K562 (cell line): ENCODE results near the gene GNPTAB. TPM values are rescaled to one million over a fixed set of nuclear protein-coding genes. Genes with fewer than 3 reads are reported as not detected.
A peak's percentile ranks its signal among the peaks of the same experiment; 100 is the strongest.

Experiments
- ATAC-seq: fragments of 200-7000 bp; cut with Tn5 transposase; 3 replicates; pipeline ENCODE4 v1.9.1; 2020; ENCODE audit warnings: moderate library complexity
- BruUV-seq: library from RNA; stranded (reverse); fragments of 400-500 nt; replicated peaks from 2 replicates; lab custom pipeline; 2021; lab: Mats Ljungman, UMichigan
- CTCF ChIA-PET: fragments of 300-600 bp; formaldehyde crosslinking; extraction: SDS; loops from one replicate; lab custom pipeline; 2021; ENCODE audit warnings: low intra/inter-chr PET ratio; lab: Yijun Ruan, JAX
- POLR2A ChIA-PET: fragments of 300-600, 350-650 bp; sonication (Branson Sonifier 250); formaldehyde crosslinking; extraction: SDS; loops from one replicate; lab custom pipeline; 2021; ENCODE audit warnings: antibody characterized with exemption, inconsistent platforms; lab: Yijun Ruan, JAX
- DNase-seq, 4 experiments: peaks; one replicate each; pipeline versions ENCODE4 v3.0.0 to v3.0.0-alpha.2; 2011 to 2018; ENCODE audit warnings: low spot score in 3 of 4, mixed read lengths in 3 of 4; ENCODE audit errors: extremely low read depth in 1 of 4
- FAIRE-seq: peaks from 2 replicates; lab custom pipeline; 2011; peaks lifted over from hg19 to GRCh38; lab: Jason Lieb, UNC
- H2AFZ ChIP-seq: 2 replicates; pipeline ENCODE4 v1.6.0; 2011; ENCODE audit warnings: low read depth, low read length, control low read depth, inconsistent platforms
- H3K27ac ChIP-seq: fragments of 200-600 bp; 3 replicates; pipeline ENCODE4 v1.8.0; 2011; ENCODE audit warnings: low read depth, mild to moderate bottlenecking, control low read depth, inconsistent platforms, low read length, moderate library complexity, mixed read lengths; ENCODE audit errors: extremely low read depth
- H3K27me3 ChIP-seq, 2 experiments: fragments of 300-600 bp in 1 of 2; 2 replicates in 1 of 2; 3 replicates in 1 of 2; pipeline versions ENCODE4 v1.6.0 to v1.8.0; 2011; ENCODE audit warnings: inconsistent platforms in 2 of 2, low read length in 2 of 2, mild to moderate bottlenecking in 1 of 2, mixed read lengths in 1 of 2, moderate library complexity in 1 of 2; ENCODE audit not compliant: control insufficient read depth in 2 of 2, insufficient read depth in 2 of 2
- H3K36me3 ChIP-seq: fragments of 300-600 bp; 3 replicates; pipeline ENCODE4 v1.8.0; 2011; ENCODE audit warnings: mild to moderate bottlenecking, low read length, inconsistent platforms; ENCODE audit not compliant: control insufficient read depth, insufficient read depth
- H3K4me1 ChIP-seq, 2 experiments: fragments of 200-600 bp in 1 of 2; replicated peaks in 1 of 2; 2 replicates in 1 of 2; 3 replicates in 1 of 2; pipeline versions ENCODE4 v1.5.1 to v1.8.0; 2011; ENCODE audit warnings: inconsistent platforms in 2 of 2, low read length in 2 of 2, mild to moderate bottlenecking in 1 of 2, mixed read lengths in 1 of 2, moderate library complexity in 1 of 2; ENCODE audit not compliant: control insufficient read depth in 2 of 2, insufficient read depth in 2 of 2
- H3K4me2 ChIP-seq: 2 replicates; pipeline ENCODE4 v1.6.1; 2011; ENCODE audit warnings: low read length, control low read depth, inconsistent platforms, mixed read lengths; ENCODE audit not compliant: insufficient read depth
- H3K4me3 ChIP-seq: fragments of 200-600 bp; sonication (generic), shearing (Covaris generic); 2 replicates; pipeline ENCODE4 v1.5.1; 2016; ENCODE audit warnings: control low read depth, inconsistent platforms
- H3K79me2 ChIP-seq: fragments of 200-600 bp; 3 replicates; pipeline ENCODE4 v1.8.0; 2011; ENCODE audit warnings: low read length, inconsistent platforms; ENCODE audit not compliant: control insufficient read depth, insufficient read depth
- H3K9ac ChIP-seq, 2 experiments: 2 replicates each; pipeline versions ENCODE4 v1.6.0 to v1.6.1; 2011; ENCODE audit warnings: low read depth in 2 of 2, low read length in 2 of 2, control low read depth in 1 of 2, inconsistent platforms in 1 of 2, mild to moderate bottlenecking in 1 of 2, mixed read lengths in 1 of 2; ENCODE audit not compliant: insufficient read depth in 1 of 2
- H3K9me1 ChIP-seq: one replicate; pipeline ENCODE4 v1.6.0; 2011; ENCODE audit warnings: inconsistent platforms, mild to moderate bottlenecking, low read length, moderate library complexity; ENCODE audit not compliant: control insufficient read depth, insufficient read depth
- H3K9me3 ChIP-seq: replicated peaks from 2 replicates; pipeline ENCODE4 v1.5.1; 2011; ENCODE audit warnings: low read depth, low read length, inconsistent platforms; ENCODE audit not compliant: control insufficient read depth, insufficient read depth
- H4K20me1 ChIP-seq: replicated peaks from 2 replicates; pipeline ENCODE4 v1.6.1; 2011; ENCODE audit warnings: low read length, inconsistent platforms, mixed read lengths; ENCODE audit not compliant: control insufficient read depth, insufficient read depth
- ADNP ChIP-seq: fragments of 200-800 bp; sonication (Bioruptor generic); IDR thresholded peaks from 2 replicates; pipeline ENCODE4 v1.6.1; 2016; ENCODE audit warnings: missing genetic modification characterization, missing compliant biosample characterization
- CEBPB ChIP-seq: fragments of 450-650 bp; IDR thresholded peaks from 2 replicates; pipeline ENCODE4 v1.6.1; 2016; ENCODE audit warnings: missing genetic modification characterization, missing compliant biosample characterization
- IFI16 ChIP-seq: fragments of 250-450 bp; sonication (Bioruptor Pico); IDR thresholded peaks from 2 replicates; pipeline ENCODE4 v2.1.2; 2022; ENCODE audit warnings: mild to moderate bottlenecking, inconsistent platforms
- MBD2 ChIP-seq: sonication (generic); IDR thresholded peaks from 2 replicates; pipeline ENCODE4 v1.6.1; 2016; ENCODE audit warnings: low read depth, borderline replicate concordance
- SRF ChIP-seq, 2 experiments: fragments of 250-450, 450-650 bp in 1 of 2; sonication (Bioruptor Pico) in 1 of 2; sonication (generic) in 1 of 2; formaldehyde crosslinking; IDR thresholded peaks; 2 replicates each; pipeline versions ENCODE4 v1.5.0 to v1.5.1; 2020 to 2022; ENCODE audit warnings: mild to moderate bottlenecking in 1 of 2, missing genetic modification reagents in 1 of 2
- ZC3H4 ChIP-seq: sonication (generic); formaldehyde crosslinking; IDR thresholded peaks from 2 replicates; pipeline ENCODE4 v1.9.0; 2021; ENCODE audit warnings: missing genetic modification reagents, borderline replicate concordance
- ZFP91 ChIP-seq: sonication (generic); formaldehyde crosslinking; IDR thresholded peaks from 2 replicates; pipeline ENCODE4 v1.8.0; 2022; ENCODE audit warnings: mild to moderate bottlenecking, missing genetic modification reagents
- ZNF311 ChIP-seq: fragments of 250-450 bp; sonication (Bioruptor Pico); IDR thresholded peaks from 2 replicates; pipeline ENCODE4 v1.4.0; 2020; ENCODE audit warnings: mild to moderate bottlenecking, moderate library complexity
- ZNF436 ChIP-seq: fragments of 250-450, 450-650 bp; sonication (Bioruptor Pico); formaldehyde crosslinking; IDR thresholded peaks from 2 replicates; pipeline ENCODE4 v1.7.0; 2020; ENCODE audit warnings: mild to moderate bottlenecking
- WGBS: fragments of 100-300 bp; shearing (Covaris generic); methylation state at CpG from one replicate; pipeline ENCODE4 v1.1.6; 2016; ENCODE audit warnings: low coverage, mixed read lengths; ENCODE audit not compliant: insufficient coverage; ENCODE audit errors: missing lambda C conversion rate; 5-methylcytosine and 5-hydroxymethylcytosine counted together
- in situ Hi-C: fragments of 300-500 bp; cut with MboI; formaldehyde crosslinking; loops from 4 replicates; pipeline ENCODE4 v1.15.0; 2018; ENCODE audit warnings: inconsistent platforms, mixed read lengths
- intact Hi-C: fragments of 100-400 bp; cut with micrococcal nuclease; formaldehyde crosslinking; loops from 2 replicates; pipeline ENCODE4 v1.14.2; 2022
- polyA plus RNA-seq, 8 experiments: library from polyadenylated mRNA; depleted of rRNA in 4 of 8; stranded (reverse) in 5 of 8; unstranded in 3 of 8; fragments of >200 nt; fragmentation: Nextera tagmentation in 2 of 8; fragmentation: Illumina TruSeq in 1 of 8; extraction: Ambion mirVana in 2 of 8; extraction: Trizol in 1 of 8; gene quantifications; 2 replicates each; pipeline versions ENCODE4 v1.2.1 to v1.2.3, GENCODE V29; 2011 to 2014; ENCODE audit warnings: inconsistent platforms in 1 of 8, missing spikeins in 1 of 8
- total RNA-seq, 7 experiments: library from RNA; depleted of rRNA in 6 of 7; stranded (reverse); fragments of >200 nt in 6 of 7; fragmentation: Illumina TruSeq in 2 of 7; extraction: Trizol in 2 of 7; gene quantifications; 2 replicates each; pipeline versions ENCODE4 v1.2.1 to v1.2.3, GENCODE V29; 2011 to 2021; ENCODE audit warnings: low replicate concordance in 1 of 7
- TF ChIP-seq, protein P1 (sequence below), 2 experiments: fragments of 450-650 bp in 1 of 2; sonication (generic) in 1 of 2; formaldehyde crosslinking in 1 of 2; IDR thresholded peaks in 1 of 2; conservative IDR thresholded peaks in 1 of 2; 2 replicates each; pipeline versions ENCODE4 v1.6.1 to v1.8.1; 2016 to 2023; ENCODE audit warnings: mild to moderate bottlenecking in 2 of 2, moderate library complexity in 2 of 2, inconsistent platforms in 1 of 2, missing genetic modification reagents in 1 of 2
- TF ChIP-seq, protein P2 (sequence below), 2 experiments: fragments of 200-800 bp in 1 of 2; sonication (Bioruptor generic) in 1 of 2; sonication (generic) in 1 of 2; formaldehyde crosslinking in 1 of 2; IDR thresholded peaks in 1 of 2; conservative IDR thresholded peaks in 1 of 2; 2 replicates each; pipeline versions ENCODE4 v1.5.0 to v1.6.1; 2016 to 2020; ENCODE audit warnings: missing compliant biosample characterization in 1 of 2, missing genetic modification characterization in 1 of 2, missing genetic modification reagents in 1 of 2

Gene GNPTAB
- total and polyA plus RNA-seq, 9 of the 15 experiments (the other 6 are each of a cell fraction or from before 2014, with no cell fraction given), result 5.9 to 23.2 (median 19.3) TPM

DNA sequence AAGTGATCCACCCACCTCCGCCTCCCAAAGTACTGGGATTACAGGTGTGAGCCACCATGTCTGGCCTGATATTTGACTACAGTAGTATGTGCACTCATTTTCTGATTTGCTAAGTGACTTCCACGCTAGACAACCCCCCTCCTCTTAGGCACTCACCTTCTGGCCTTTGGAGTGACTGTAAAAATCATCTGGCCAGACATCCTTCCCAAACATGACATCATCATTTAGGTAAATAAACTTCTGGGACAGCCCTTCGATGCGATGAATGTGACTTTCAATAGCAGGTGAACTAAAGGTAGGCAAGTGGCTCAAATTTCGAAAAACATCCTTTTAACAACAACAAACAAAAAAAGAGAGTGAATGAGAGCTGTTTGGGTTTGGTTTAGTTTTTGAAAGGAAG lies 60.9 kb downstream of the GNPTAB start:
- Histone ChIP-seq H3K9me1 (no peaks in the 10 kb centered on the region), H3K4me3 (no peak overlapping the region), H3K4me1 (no peaks in the 10 kb centered on the region), H3K9me3 (no peaks in the 10 kb centered on the region), H3K27ac (no peak overlapping the region), H2AFZ (no peak overlapping the region), H3K4me2 (no peak overlapping the region), H4K20me1 (no peaks in the 10 kb centered on the region), H3K9ac (no peak overlapping the region), H3K36me3 (peaks cover 43% of the 10 kb centered on the region), H3K27me3 (no peaks in the 10 kb centered on the region), H3K79me2 (no peaks in the 10 kb centered on the region)
- ChIA-PET POLR2A (interaction anchor here (0.9 kb wide), 1 partner anchor 23 kb away, joined by 3 read pairs; no protein-coding TSS in a partner anchor), CTCF (no interaction called here)
- in situ Hi-C loops, result no loop called here
- intact Hi-C loops, result loop anchor here (5.0 kb wide), 1 partner anchor 358 kb away; no protein-coding TSS in a partner anchor
- ATAC-seq, result no peak
- FAIRE-seq, result no peak
- WGBS, result 77% methylated on average over 5 of the region's 5 CpGs
- no peak for DNase-seq
- no peak for TF ChIP-seq CEBPB (tag)
- TF ChIP-seq, protein P1, sequence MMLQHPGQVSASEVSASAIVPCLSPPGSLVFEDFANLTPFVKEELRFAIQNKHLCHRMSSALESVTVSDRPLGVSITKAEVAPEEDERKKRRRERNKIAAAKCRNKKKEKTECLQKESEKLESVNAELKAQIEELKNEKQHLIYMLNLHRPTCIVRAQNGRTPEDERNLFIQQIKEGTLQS (IDR thresholded peaks at IDR 0.05), result peak; percentile 62
- TF ChIP-seq, protein P1 (CRISPR knock-in tag; conservative IDR thresholded peaks at IDR 0.05), result no peak
- BruUV-seq, result no TSS peak

DNA sequence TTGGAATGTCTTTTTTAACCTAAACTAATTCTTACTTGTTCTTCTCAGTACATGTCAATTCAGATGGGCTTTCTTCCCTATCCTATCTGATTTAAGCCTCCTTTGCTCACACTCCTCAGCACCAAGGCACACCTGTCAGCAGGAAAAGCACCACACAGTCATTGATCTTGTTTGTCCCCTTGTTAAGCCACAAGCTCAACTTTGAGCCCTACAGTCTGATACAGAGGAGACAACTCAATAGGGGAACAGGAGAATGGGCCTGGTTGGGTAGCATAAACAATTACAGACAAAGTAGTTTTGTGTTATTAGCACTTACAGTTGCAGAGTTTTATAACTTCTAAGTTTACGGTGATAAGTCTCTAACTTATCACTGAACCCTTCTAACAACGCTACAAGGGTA lies 62.0 kb downstream of the GNPTAB start:
- ChIA-PET POLR2A (no interaction called here), CTCF (no interaction called here)
- no TSS peak for BruUV-seq
- no peaks in the 10 kb centered on the region for H3K27me3 ChIP-seq
- peaks cover 47% of the 10 kb centered on the region for H3K36me3 ChIP-seq
- H3K9me3 ChIP-seq, result no peaks in the 10 kb centered on the region
- intact Hi-C loops (no loop called here), in situ Hi-C loops (no loop called here)
- no peaks in the 10 kb centered on the region for H3K79me2 ChIP-seq
- H3K9me1 ChIP-seq, result no peaks in the 10 kb centered on the region
- no peak overlapping the region for H3K9ac ChIP-seq
- H3K4me3 ChIP-seq, result no peak overlapping the region
- 88% methylated on average over 2 of the region's 2 CpGs for WGBS
- H3K27ac ChIP-seq, result no peak overlapping the region
- no peaks in the 10 kb centered on the region for H4K20me1 ChIP-seq
- ATAC-seq (no peak), FAIRE-seq (no peak), DNase-seq (no peak)
- no peak overlapping the region for H3K4me2 ChIP-seq
- H3K4me1 ChIP-seq, result no peaks in the 10 kb centered on the region
- no peak overlapping the region for H2AFZ ChIP-seq
- TF ChIP-seq ZNF311, result no peak
- no peak for TF ChIP-seq MBD2
- TF ChIP-seq ZC3H4 (CRISPR knock-in tag), result no peak
- TF ChIP-seq ADNP (tag), result no peak
- TF ChIP-seq, protein P2, sequence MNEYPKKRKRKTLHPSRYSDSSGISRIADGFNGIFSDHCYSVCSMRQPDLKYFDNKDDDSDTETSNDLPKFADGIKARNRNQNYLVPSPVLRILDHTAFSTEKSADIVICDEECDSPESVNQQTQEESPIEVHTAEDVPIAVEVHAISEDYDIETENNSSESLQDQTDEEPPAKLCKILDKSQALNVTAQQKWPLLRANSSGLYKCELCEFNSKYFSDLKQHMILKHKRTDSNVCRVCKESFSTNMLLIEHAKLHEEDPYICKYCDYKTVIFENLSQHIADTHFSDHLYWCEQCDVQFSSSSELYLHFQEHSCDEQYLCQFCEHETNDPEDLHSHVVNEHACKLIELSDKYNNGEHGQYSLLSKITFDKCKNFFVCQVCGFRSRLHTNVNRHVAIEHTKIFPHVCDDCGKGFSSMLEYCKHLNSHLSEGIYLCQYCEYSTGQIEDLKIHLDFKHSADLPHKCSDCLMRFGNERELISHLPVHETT (CRISPR knock-in tag; conservative IDR thresholded peaks at IDR 0.05 in 1 of 2, IDR thresholded peaks at IDR 0.05 in 1 of 2), result no peak
- TF ChIP-seq IFI16, result no peak
- TF ChIP-seq ZNF436 (CRISPR knock-in tag), result no peak
- TF ChIP-seq ZFP91 (CRISPR knock-in tag), result no peak
- no peak for TF ChIP-seq SRF (CRISPR knock-in tag; IDR thresholded peaks at IDR 0.05)
